Tibial artery (tissue), 4 donors: ENCODE results near the gene SCUBE2.

ENCODE experiments used
- DNase-seq, 2 donors: peaks; one replicate each; pipeline ENCODE4 v3.0.0-alpha.2; 2019
- H3K27ac ChIP-seq, 2 donors: fragments of 200-600 bp; sonication (generic) in 1 of 2; 1 replicate in 1 of 2; 2 replicates in 1 of 2; pipeline ENCODE4 v1.5.1; 2018 to 2019; ENCODE audit warnings: mild to moderate bottlenecking in 1 of 2
- H3K27me3 ChIP-seq, 2 donors: fragments of 200-600 bp; sonication (generic) in 1 of 2; one replicate each; pipeline versions ENCODE4 v1.5.1 to v1.6.0; 2016 to 2019
- H3K36me3 ChIP-seq, 3 donors: fragments of 200-600 bp; sonication (generic) in 2 of 3; one replicate each; pipeline ENCODE4 v1.5.1; 2016 to 2019; ENCODE audit warnings: mild to moderate bottlenecking in 2 of 3
- H3K4me1 ChIP-seq, 4 donors: fragments of 200-600 bp; sonication (generic) in 2 of 4; 1 replicate in 3 of 4; 2 replicates in 1 of 4; pipeline ENCODE4 v1.5.1; 2016 to 2019
- H3K4me3 ChIP-seq, 2 donors: fragments of 200-600 bp; sonication (generic) in 1 of 2; 1 replicate in 1 of 2; 2 replicates in 1 of 2; pipeline ENCODE4 v1.5.1; 2018 to 2019; ENCODE audit warnings: mild to moderate bottlenecking in 2 of 2
- H3K9me3 ChIP-seq, 3 donors: fragments of 200-600 bp; sonication (generic) in 1 of 3; one replicate each; pipeline ENCODE4 v1.5.1; 2016 to 2019
- intact Hi-C: fragments of 100-400 bp; cut with DNase I; formaldehyde crosslinking; loops from one replicate; pipeline ENCODE4 v1.15.0; 2023; ENCODE audit warnings: low total_unique reads
- TF ChIP-seq, protein P1 (sequence below), 2 experiments: fragments of 200-600 bp in 1 of 2; fragments of 450-650 bp in 1 of 2; IDR thresholded peaks; one replicate each; pipeline ENCODE4 v1.5.1; 2017 to 2019; ENCODE audit warnings: antibody characterized with exemption in 2 of 2, mild to moderate bottlenecking in 1 of 2, moderate library complexity in 1 of 2

Gene SCUBE2

DNA sequence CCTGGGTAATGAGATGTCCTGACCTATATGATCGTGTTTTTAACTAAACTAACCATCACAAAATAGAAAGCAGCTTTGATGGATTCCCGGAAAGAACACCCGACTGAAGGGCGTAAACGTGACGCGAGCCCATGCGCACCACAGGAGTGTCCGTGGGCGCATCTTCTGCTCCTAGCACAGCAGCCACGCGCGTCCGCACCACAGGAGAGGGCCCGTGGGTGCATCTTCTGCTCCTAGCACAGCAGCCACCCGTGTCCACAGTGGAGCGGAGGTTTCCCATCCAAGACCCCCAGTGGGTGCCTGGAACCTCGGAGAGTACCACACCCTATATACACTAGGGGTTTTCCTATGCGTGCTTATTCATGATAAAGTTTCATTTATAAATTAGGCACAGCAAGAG lies 51.5 kb downstream of the SCUBE2 start:
- no peak overlapping the region for H3K27ac ChIP-seq
- no peak for DNase-seq
- H3K4me1 ChIP-seq: no peaks in the 10 kb centered on the region
- no peak overlapping the region for H3K4me3 ChIP-seq
- H3K27me3 ChIP-seq: no peaks in the 10 kb centered on the region
- intact Hi-C loops: no loop called here
- TF ChIP-seq, protein P1, sequence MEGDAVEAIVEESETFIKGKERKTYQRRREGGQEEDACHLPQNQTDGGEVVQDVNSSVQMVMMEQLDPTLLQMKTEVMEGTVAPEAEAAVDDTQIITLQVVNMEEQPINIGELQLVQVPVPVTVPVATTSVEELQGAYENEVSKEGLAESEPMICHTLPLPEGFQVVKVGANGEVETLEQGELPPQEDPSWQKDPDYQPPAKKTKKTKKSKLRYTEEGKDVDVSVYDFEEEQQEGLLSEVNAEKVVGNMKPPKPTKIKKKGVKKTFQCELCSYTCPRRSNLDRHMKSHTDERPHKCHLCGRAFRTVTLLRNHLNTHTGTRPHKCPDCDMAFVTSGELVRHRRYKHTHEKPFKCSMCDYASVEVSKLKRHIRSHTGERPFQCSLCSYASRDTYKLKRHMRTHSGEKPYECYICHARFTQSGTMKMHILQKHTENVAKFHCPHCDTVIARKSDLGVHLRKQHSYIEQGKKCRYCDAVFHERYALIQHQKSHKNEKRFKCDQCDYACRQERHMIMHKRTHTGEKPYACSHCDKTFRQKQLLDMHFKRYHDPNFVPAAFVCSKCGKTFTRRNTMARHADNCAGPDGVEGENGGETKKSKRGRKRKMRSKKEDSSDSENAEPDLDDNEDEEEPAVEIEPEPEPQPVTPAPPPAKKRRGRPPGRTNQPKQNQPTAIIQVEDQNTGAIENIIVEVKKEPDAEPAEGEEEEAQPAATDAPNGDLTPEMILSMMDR (IDR thresholded peaks at IDR 0.05): no peak
- H3K9me3 ChIP-seq: no peaks in the 10 kb centered on the region
- H3K36me3 ChIP-seq: peaks cover 0 to 6% (median 0%) of the 10 kb centered on the region in 3 donors

DNA sequence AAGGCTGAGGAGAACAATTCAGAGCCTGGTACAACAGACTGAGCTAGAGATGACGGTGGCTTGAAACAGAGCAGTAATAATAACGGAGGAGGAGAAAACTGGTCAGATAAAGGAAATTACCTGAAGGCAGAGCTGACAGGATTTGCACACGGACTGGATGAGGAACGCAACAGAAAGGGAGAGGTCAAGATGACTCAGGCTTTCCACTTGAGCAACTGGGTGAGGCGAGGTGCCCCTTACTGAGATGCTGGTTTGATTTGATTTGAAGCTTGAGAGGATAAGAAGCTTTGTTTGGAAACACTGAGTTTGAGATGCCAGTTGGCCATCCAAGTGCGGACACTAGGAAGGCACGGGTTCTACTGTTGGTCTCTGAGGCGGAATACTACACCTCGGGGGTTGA lies 52.2 kb downstream of the SCUBE2 start:
- TF ChIP-seq, protein P1 (IDR thresholded peaks at IDR 0.05): no peak
- intact Hi-C loops: no loop called here
- Histone ChIP-seq H3K36me3 (peaks cover 0 to 6% (median 0%) of the 10 kb centered on the region in 3 donors), H3K27ac (no peak overlapping the region), H3K4me1 (no peaks in the 10 kb centered on the region), H3K4me3 (no peak overlapping the region), H3K9me3 (no peaks in the 10 kb centered on the region), H3K27me3 (no peaks in the 10 kb centered on the region)
- DNase-seq: no peak

DNA sequence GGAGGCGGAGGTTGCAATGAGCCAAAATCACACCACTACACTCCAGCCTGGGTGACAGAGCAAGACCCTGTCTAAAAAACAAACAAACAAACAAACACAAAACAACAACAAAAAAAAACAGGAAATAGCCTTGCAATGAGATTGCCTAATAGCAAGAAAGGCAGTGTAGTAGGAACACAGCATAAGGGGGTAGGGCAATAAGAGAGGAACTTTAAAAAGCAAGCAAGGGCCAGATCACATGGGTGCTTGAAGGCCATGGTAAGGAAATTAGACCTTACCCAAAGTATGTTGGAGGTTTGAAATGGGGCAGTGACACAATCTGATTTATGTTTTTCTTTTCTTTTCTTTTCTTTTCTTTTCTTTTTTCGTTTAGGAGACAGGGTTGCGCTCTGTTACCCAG lies 52.9 kb downstream of the SCUBE2 start:
- Histone ChIP-seq H3K27me3 (no peaks in the 10 kb centered on the region), H3K4me3 (no peak overlapping the region), H3K9me3 (no peaks in the 10 kb centered on the region), H3K27ac (no peak overlapping the region), H3K4me1 (no peaks in the 10 kb centered on the region), H3K36me3 (peaks cover 0 to 6% (median 0%) of the 10 kb centered on the region in 3 donors)
- TF ChIP-seq, protein P1 (IDR thresholded peaks at IDR 0.05): no peak
- intact Hi-C loops: no loop called here
- DNase-seq: no peak

DNA sequence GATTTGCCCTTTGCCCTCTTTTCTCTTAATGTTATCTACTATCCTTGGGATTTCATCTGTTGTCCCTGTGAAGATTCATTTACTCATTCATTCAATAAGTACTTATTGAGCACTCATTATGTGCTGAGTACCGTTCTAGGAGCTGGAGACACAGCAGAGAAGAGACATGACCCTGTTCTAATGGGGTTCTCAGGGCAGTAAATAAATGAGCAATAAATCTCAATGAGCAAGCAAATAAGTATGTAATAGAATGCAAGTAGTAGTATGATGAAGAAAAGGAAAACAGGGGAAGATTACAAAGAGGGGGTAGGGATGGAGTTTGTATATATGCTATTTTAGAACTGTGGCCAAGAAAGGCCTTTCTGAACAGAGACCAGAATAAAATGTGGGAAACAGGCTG lies 53.4 kb downstream of the SCUBE2 start:
- Histone ChIP-seq H3K27ac (no peak overlapping the region), H3K36me3 (peaks cover 0 to 6% (median 0%) of the 10 kb centered on the region in 3 donors), H3K9me3 (no peaks in the 10 kb centered on the region), H3K4me1 (no peaks in the 10 kb centered on the region), H3K27me3 (no peaks in the 10 kb centered on the region), H3K4me3 (no peak overlapping the region)
- TF ChIP-seq, protein P1 (IDR thresholded peaks at IDR 0.05): no peak
- intact Hi-C loops: no loop called here
- DNase-seq: no peak

DNA sequence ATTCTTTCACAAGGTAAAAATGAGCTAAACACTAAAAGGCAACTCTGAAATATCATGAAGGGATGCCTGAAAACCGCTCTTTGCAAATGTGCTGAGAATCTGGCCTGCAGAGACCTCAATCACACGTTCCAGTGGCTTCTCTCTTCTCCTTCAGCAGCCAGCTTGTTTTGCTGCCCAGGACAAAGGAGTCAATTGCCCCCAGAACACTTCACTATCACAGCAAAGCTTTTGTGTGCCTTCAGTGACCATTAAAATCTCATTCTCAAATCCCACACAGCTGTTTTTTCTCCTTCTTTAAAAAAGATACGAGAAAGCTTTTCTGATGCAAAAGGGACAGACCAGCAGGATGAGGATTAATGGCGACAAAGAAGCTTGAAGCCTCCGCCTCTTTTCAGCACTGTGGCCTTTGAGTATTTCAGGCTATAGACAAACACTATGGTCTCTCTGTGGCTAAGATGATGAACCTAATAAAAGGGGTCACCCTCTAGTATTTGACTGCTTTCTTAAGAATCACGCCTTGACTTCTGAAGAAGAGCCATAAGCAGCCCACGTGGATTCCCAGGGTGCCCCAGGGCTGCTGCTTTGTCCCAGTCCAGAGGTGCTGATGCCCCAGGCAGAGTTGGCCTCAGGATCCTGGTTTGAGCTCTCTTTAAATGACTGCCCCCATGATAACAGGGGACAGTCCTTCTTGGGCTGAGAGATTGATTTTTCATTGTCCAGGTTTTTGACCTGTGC lies 54.2 kb downstream of the SCUBE2 start:
- TF ChIP-seq, protein P1 (IDR thresholded peaks at IDR 0.05): no peak

More for the DNA sequence above, 54.2 kb downstream of the SCUBE2 start:
- DNase-seq: no peak
- intact Hi-C loops: no loop called here
- H3K27ac ChIP-seq: no peak overlapping the region
- no peaks in the 10 kb centered on the region for H3K4me1 ChIP-seq
- H3K27me3 ChIP-seq: no peaks in the 10 kb centered on the region
- H3K4me3 ChIP-seq: no peak overlapping the region
- peaks cover 0 to 6% (median 0%) of the 10 kb centered on the region in 3 donors for H3K36me3 ChIP-seq
- no peaks in the 10 kb centered on the region for H3K9me3 ChIP-seq
